Upper lobe of left lung (tissue), 6 donors: ENCODE results near the gene RASGRF2. TPM values are rescaled to one million over a fixed set of nuclear protein-coding genes. Genes with fewer than 3 reads are reported as not detected.

ENCODE experiments used
- ATAC-seq, 2 donors: fragments of 200-7000 bp; cut with Tn5 transposase; one replicate each; pipeline ENCODE4 v1.9.1; 2022; ENCODE audit warnings: mild to moderate bottlenecking in 2 of 2, moderate library complexity in 2 of 2; ENCODE audit not compliant: low FRiP score in 2 of 2
- DNase-seq, 2 donors: peaks; one replicate each; pipeline ENCODE4 v3.0.0-alpha.2; 2019 to 2020
- H3K27ac ChIP-seq, 4 donors: fragments of 200-600 bp; sonication (generic); one replicate each; pipeline ENCODE4 v1.5.1; 2016 to 2019
- H3K27me3 ChIP-seq, 4 donors: fragments of 200-600 bp; sonication (generic); one replicate each; pipeline ENCODE4 v1.5.1; 2017 to 2019
- H3K36me3 ChIP-seq, 4 donors: fragments of 200-600 bp; sonication (generic); one replicate each; pipeline ENCODE4 v1.5.1; 2016 to 2019
- H3K4me1 ChIP-seq, 4 donors: fragments of 200-600 bp; sonication (generic); one replicate each; pipeline ENCODE4 v1.5.1; 2018 to 2019
- H3K4me3 ChIP-seq, 4 donors: fragments of 200-600 bp; sonication (generic); one replicate each; pipeline ENCODE4 v1.5.1; 2017 to 2019; ENCODE audit warnings: mild to moderate bottlenecking in 2 of 4, moderate library complexity in 1 of 4
- H3K9me3 ChIP-seq, 4 donors: fragments of 200-600 bp; sonication (generic); one replicate each; pipeline ENCODE4 v1.5.1; 2018 to 2019
- CTCF ChIP-seq, 6 experiments: fragments of 450-650 bp in 4 of 6; fragments of 200-600 bp in 2 of 6; sonication (generic) in 2 of 6; IDR thresholded peaks; one replicate each; pipeline ENCODE4 v1.5.1; 2016 to 2019; ENCODE audit warnings: antibody characterized with exemption in 6 of 6
- EP300 ChIP-seq, 4 donors: sonication (generic); formaldehyde crosslinking; IDR thresholded peaks; one replicate each; pipeline ENCODE4 v1.5.1; 2017; ENCODE audit warnings: antibody characterized with exemption in 4 of 4, control low read depth in 2 of 4
- POLR2A ChIP-seq, 4 donors: fragments of 450-650 bp; IDR thresholded peaks; one replicate each; pipeline ENCODE4 v1.5.1; 2016 to 2017; ENCODE audit warnings: antibody characterized with exemption in 4 of 4, mild to moderate bottlenecking in 2 of 4
- POLR2AphosphoS5 ChIP-seq, 2 donors: sonication (generic); formaldehyde crosslinking; IDR thresholded peaks; one replicate each; pipeline ENCODE4 v1.5.1; 2017; ENCODE audit warnings: antibody characterized with exemption in 2 of 2
- WGBS, 2 donors: methylation state at CpG; one replicate each; pipeline ENCODE4 v1.1.5; 2017 to 2018; 5-methylcytosine and 5-hydroxymethylcytosine counted together
- total RNA-seq, 6 donors: library from RNA; depleted of rRNA in 4 of 6; stranded (reverse); fragments of >200 nt in 4 of 6; gene quantifications; one replicate each; pipeline versions ENCODE4 v1.1.0 to v1.2.1, GENCODE V29; 2016 to 2021
- donor health status: DM: no; HTN: no; CAD: no; lungs with moderate emphysema.
- donor health status: DM: no; HTN: yes; CAD: no; lungs with severe emphysema.

RASGRF2 gene
- total RNA-seq, 6 donors from 2014 or later = 1.5 to 10.5 (median 4.9) TPM

- Histone ChIP-seq H3K9me3 (no peaks in the 10 kb centered on the region), H3K27ac (no peak overlapping the region), H3K36me3 (no peaks in the 10 kb centered on the region), H3K4me3 (no peak overlapping the region), H3K4me1 (no peaks in the 10 kb centered on the region), H3K27me3 (no peaks in the 10 kb centered on the region)
- ATAC-seq = no peak
- TF ChIP-seq CTCF (IDR thresholded peaks at IDR 0.05) (no peak), EP300 (IDR thresholded peaks at IDR 0.05) (no peak), POLR2A (IDR thresholded peaks at IDR 0.05) (no peak), POLR2AphosphoS5 (IDR thresholded peaks at IDR 0.05) (no peak)
- 94 to 100% methylated on average over 1 of the region's 1 CpG for WGBS, 2 donors
- no peak for DNase-seq
Measured at GRCh38 chr5:80941496-80941895, 18.7 kb upstream of the RASGRF2 start.

GRCh38 chr5:80951366-80951765 is 8.8 kb upstream of the RASGRF2 start:
- WGBS, 2 donors = 85 to 88% methylated on average over 5 of the region's 5 CpGs
- TF ChIP-seq POLR2AphosphoS5 (IDR thresholded peaks at IDR 0.05) (no peak), POLR2A (IDR thresholded peaks at IDR 0.05) (no peak), CTCF (IDR thresholded peaks at IDR 0.05) (no peak), EP300 (IDR thresholded peaks at IDR 0.05) (no peak)
- H3K9me3 ChIP-seq = no peaks in the 10 kb centered on the region

GRCh38 chr5:80953587-80953986 is 6.6 kb upstream of the RASGRF2 start:
- H3K4me3 ChIP-seq = no peak overlapping the region
- no peaks in the 10 kb centered on the region for H3K27me3 ChIP-seq
- TF ChIP-seq POLR2A (IDR thresholded peaks at IDR 0.05) (no peak), POLR2AphosphoS5 (IDR thresholded peaks at IDR 0.05) (no peak), EP300 (IDR thresholded peaks at IDR 0.05) (no peak), CTCF (IDR thresholded peaks at IDR 0.05) (no peak)
- H3K36me3 ChIP-seq = no peaks in the 10 kb centered on the region
- DNase-seq (no peak), ATAC-seq (no peak)
- no peak overlapping the region for H3K27ac ChIP-seq
- H3K4me1 ChIP-seq = peaks cover 0 to 3% (median 0%) of the 10 kb centered on the region in 4 donors
- no peaks in the 10 kb centered on the region for H3K9me3 ChIP-seq
- WGBS, 2 donors = 93 to 94% methylated on average over 5 of the region's 5 CpGs

More at GRCh38 chr5:80951366-80951765, 8.8 kb upstream of the RASGRF2 start:
- DNase-seq = no peak
- ATAC-seq = no peak
- H3K27ac ChIP-seq = no peak overlapping the region
- H3K27me3 ChIP-seq = no peaks in the 10 kb centered on the region
- no peaks in the 10 kb centered on the region for H3K36me3 ChIP-seq
- no peaks in the 10 kb centered on the region for H3K4me1 ChIP-seq
- H3K4me3 ChIP-seq = no peak overlapping the region

- Histone ChIP-seq H3K9me3 (no peaks in the 10 kb centered on the region), H3K4me1 (peaks cover 0 to 6% (median 2%) of the 10 kb centered on the region in 4 donors), H3K36me3 (no peaks in the 10 kb centered on the region), H3K4me3 (no peak overlapping the region), H3K27ac (no peak overlapping the region), H3K27me3 (peaks cover 0 to 7% (median 2%) of the 10 kb centered on the region in 4 donors)
- ATAC-seq = no peak
- WGBS, 2 donors = 88 to 97% methylated on average over 2 of the region's 2 CpGs
- no peak for DNase-seq
- TF ChIP-seq POLR2AphosphoS5 (IDR thresholded peaks at IDR 0.05) (no peak), POLR2A (IDR thresholded peaks at IDR 0.05) (no peak)
Measured at GRCh38 chr5:80955082-80955590, 5.0 kb upstream of the RASGRF2 start.

GRCh38 chr5:80956272-80956671 is 3.9 kb upstream of the RASGRF2 start:
- no peak overlapping the region for H3K27ac ChIP-seq
- no peak for TF ChIP-seq EP300 (IDR thresholded peaks at IDR 0.05)
- TF ChIP-seq POLR2A (IDR thresholded peaks at IDR 0.05) = no peak
- TF ChIP-seq CTCF (IDR thresholded peaks at IDR 0.05) = no peak
- peaks cover 0 to 12% (median 3%) of the 10 kb centered on the region in 4 donors for H3K27me3 ChIP-seq
- peaks cover 0 to 16% (median 6%) of the 10 kb centered on the region in 4 donors for H3K4me1 ChIP-seq
- no peaks in the 10 kb centered on the region for H3K9me3 ChIP-seq
- no peaks in the 10 kb centered on the region for H3K36me3 ChIP-seq
- ATAC-seq (no peak), DNase-seq (no peak)
- H3K4me3 ChIP-seq = no peak overlapping the region
- WGBS, 2 donors = 72 to 75% methylated on average over 7 of the region's 7 CpGs
